WTC11 (cell line): ENCODE measurements around the gene CPNE5. TPM values are rescaled to one million over a fixed set of nuclear protein-coding genes. Genes with fewer than 3 reads are reported as not detected.

ENCODE experiments used
- ATAC-seq: fragments of 200-7000 bp; cut with Tn5 transposase; 2 replicates; pipeline ENCODE4 v1.10.0; 2021; ENCODE audit warnings: mild to moderate bottlenecking, moderate library complexity
- CTCF ChIA-PET: fragments of 300-600 bp; sonication (Branson Sonifier 250); formaldehyde crosslinking; loops from one replicate; lab custom pipeline; 2021; ENCODE audit warnings: antibody characterized with exemption; lab: Charles Lee
- POLR2A ChIA-PET: fragments of 350-600 bp; sonication (Branson Sonifier 250); formaldehyde crosslinking; loops from one replicate; lab custom pipeline; 2021; ENCODE audit warnings: antibody characterized with exemption; lab: Charles Lee
- DNase-seq: peaks from one replicate; pipeline ENCODE4 v3.0.0; 2021; ENCODE audit warnings: low spot score
- H3K27ac Mint-ChIP-seq: 2 replicates; pipeline ENCODE4 v1.8.0; 2021; ENCODE audit warnings: mixed read lengths
- H3K27me3 Mint-ChIP-seq: 2 replicates; pipeline ENCODE4 v1.8.0; 2021; ENCODE audit warnings: low read depth, mild to moderate bottlenecking, moderate library complexity, mixed read lengths
- H3K36me3 Mint-ChIP-seq: 2 replicates; pipeline ENCODE4 v1.8.0; 2021; ENCODE audit warnings: mixed read lengths
- H3K4me1 Mint-ChIP-seq: 2 replicates; pipeline ENCODE4 v1.8.0; 2022; ENCODE audit warnings: mixed read lengths
- H3K4me3 Mint-ChIP-seq: 2 replicates; pipeline ENCODE4 v1.8.0; 2021; ENCODE audit warnings: mild to moderate bottlenecking, moderate library complexity, mixed read lengths
- H3K9me3 Mint-ChIP-seq: 2 replicates; pipeline ENCODE4 v1.8.0; 2021; ENCODE audit warnings: mixed read lengths
- AR ChIP-seq: fragments of 250-450 bp; sonication (Bioruptor Pico); IDR thresholded peaks from 2 replicates; pipeline ENCODE4 v1.9.0; 2021; ENCODE audit warnings: mild to moderate bottlenecking
- ATF6 ChIP-seq: sonication (generic); formaldehyde crosslinking; IDR thresholded peaks from 2 replicates; pipeline ENCODE4 v1.8.1; 2023; ENCODE audit warnings: mild to moderate bottlenecking, missing genetic modification reagents
- ELF4 ChIP-seq: sonication (generic); formaldehyde crosslinking; IDR thresholded peaks from 2 replicates; pipeline ENCODE4 v1.8.1; 2022; ENCODE audit warnings: low read depth, mild to moderate bottlenecking, moderate library complexity, missing genetic modification reagents
- GABPB1 ChIP-seq: sonication (generic); formaldehyde crosslinking; IDR thresholded peaks from 2 replicates; pipeline ENCODE4 v1.8.1; 2023; ENCODE audit warnings: mild to moderate bottlenecking, missing genetic modification reagents
- JAZF1 ChIP-seq: fragments of 250-450 bp; sonication (Bioruptor Pico); IDR thresholded peaks from 2 replicates; pipeline ENCODE4 v1.9.0; 2021; ENCODE audit warnings: moderate library complexity, mild to moderate bottlenecking, inconsistent platforms
- JUN ChIP-seq: sonication (generic); formaldehyde crosslinking; IDR thresholded peaks from 2 replicates; pipeline ENCODE4 v1.8.0; 2023; ENCODE audit warnings: mild to moderate bottlenecking, missing genetic modification reagents
- KAT7 ChIP-seq: sonication (generic); formaldehyde crosslinking; IDR thresholded peaks from 2 replicates; pipeline ENCODE4 v1.8.1; 2023; ENCODE audit warnings: missing genetic modification reagents, mild to moderate bottlenecking, borderline replicate concordance
- SOX15 ChIP-seq: fragments of 250-450 bp; sonication (Bioruptor Pico); IDR thresholded peaks from 2 replicates; pipeline ENCODE4 v1.9.0; 2021; ENCODE audit warnings: mild to moderate bottlenecking
- ZNF219 ChIP-seq: sonication (generic); formaldehyde crosslinking; IDR thresholded peaks from 2 replicates; pipeline ENCODE4 v1.8.0; 2023; ENCODE audit warnings: missing genetic modification reagents, mild to moderate bottlenecking, borderline replicate concordance
- ZNF671 ChIP-seq: fragments of 250-450 bp; sonication (Bioruptor Pico); IDR thresholded peaks from 2 replicates; pipeline ENCODE4 v1.8.0; 2021; ENCODE audit warnings: mild to moderate bottlenecking
- total RNA-seq: library from RNA; stranded (reverse); gene quantifications from 3 replicates; pipeline ENCODE4 v1.2.3, GENCODE V29; 2021
- TF ChIP-seq, protein P1 (sequence below): sonication (generic); formaldehyde crosslinking; IDR thresholded peaks from 2 replicates; pipeline ENCODE4 v1.8.0; 2022; ENCODE audit warnings: missing genetic modification reagents
- TF ChIP-seq, protein P2 (sequence below): sonication (generic); formaldehyde crosslinking; IDR thresholded peaks from 2 replicates; pipeline ENCODE4 v1.8.1; 2023; ENCODE audit warnings: mild to moderate bottlenecking, missing genetic modification reagents
- TF ChIP-seq, protein P3 (sequence below): fragments of 250-450 bp; sonication (Bioruptor Pico); IDR thresholded peaks from 2 replicates; pipeline ENCODE4 v1.8.0; 2021; ENCODE audit warnings: mild to moderate bottlenecking

CPNE5 gene
- total RNA-seq, 1 experiment from 2014 or later = 0.44 TPM

GRCh38 chr6:36840432-36841403 is 1.5 kb upstream of the CPNE5 start (continued):
- TF ChIP-seq, protein P1, sequence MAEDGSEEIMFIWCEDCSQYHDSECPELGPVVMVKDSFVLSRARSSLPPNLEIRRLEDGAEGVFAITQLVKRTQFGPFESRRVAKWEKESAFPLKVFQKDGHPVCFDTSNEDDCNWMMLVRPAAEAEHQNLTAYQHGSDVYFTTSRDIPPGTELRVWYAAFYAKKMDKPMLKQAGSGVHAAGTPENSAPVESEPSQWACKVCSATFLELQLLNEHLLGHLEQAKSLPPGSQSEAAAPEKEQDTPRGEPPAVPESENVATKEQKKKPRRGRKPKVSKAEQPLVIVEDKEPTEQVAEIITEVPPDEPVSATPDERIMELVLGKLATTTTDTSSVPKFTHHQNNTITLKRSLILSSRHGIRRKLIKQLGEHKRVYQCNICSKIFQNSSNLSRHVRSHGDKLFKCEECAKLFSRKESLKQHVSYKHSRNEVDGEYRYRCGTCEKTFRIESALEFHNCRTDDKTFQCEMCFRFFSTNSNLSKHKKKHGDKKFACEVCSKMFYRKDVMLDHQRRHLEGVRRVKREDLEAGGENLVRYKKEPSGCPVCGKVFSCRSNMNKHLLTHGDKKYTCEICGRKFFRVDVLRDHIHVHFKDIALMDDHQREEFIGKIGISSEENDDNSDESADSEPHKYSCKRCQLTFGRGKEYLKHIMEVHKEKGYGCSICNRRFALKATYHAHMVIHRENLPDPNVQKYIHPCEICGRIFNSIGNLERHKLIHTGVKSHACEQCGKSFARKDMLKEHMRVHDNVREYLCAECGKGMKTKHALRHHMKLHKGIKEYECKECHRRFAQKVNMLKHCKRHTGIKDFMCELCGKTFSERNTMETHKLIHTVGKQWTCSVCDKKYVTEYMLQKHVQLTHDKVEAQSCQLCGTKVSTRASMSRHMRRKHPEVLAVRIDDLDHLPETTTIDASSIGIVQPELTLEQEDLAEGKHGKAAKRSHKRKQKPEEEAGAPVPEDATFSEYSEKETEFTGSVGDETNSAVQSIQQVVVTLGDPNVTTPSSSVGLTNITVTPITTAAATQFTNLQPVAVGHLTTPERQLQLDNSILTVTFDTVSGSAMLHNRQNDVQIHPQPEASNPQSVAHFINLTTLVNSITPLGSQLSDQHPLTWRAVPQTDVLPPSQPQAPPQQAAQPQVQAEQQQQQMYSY = peak; percentile 91

- TF ChIP-seq KAT7 = no peak
- TF ChIP-seq, protein P2, sequence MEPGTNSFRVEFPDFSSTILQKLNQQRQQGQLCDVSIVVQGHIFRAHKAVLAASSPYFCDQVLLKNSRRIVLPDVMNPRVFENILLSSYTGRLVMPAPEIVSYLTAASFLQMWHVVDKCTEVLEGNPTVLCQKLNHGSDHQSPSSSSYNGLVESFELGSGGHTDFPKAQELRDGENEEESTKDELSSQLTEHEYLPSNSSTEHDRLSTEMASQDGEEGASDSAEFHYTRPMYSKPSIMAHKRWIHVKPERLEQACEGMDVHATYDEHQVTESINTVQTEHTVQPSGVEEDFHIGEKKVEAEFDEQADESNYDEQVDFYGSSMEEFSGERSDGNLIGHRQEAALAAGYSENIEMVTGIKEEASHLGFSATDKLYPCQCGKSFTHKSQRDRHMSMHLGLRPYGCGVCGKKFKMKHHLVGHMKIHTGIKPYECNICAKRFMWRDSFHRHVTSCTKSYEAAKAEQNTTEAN (CRISPR knock-in tag) = 0 out of 2 replicates have a peak, but pooled peaks have one; percentile 47
- CTCF ChIA-PET = interaction anchor here (1.2 to 1.5 kb wide), 2 partner anchors 9 to 80 kb away, joined by 5 to 8 read pairs; no protein-coding TSS in a partner anchor
- H3K9me3 Mint-ChIP-seq = no peaks in the 10 kb centered on the region
- no peak overlapping the region for H3K27ac Mint-ChIP-seq
- DNase-seq (peak; percentile 52), ATAC-seq (peak; percentile 17)
- peak overlapping the region; percentile 79 for H3K4me3 Mint-ChIP-seq
- H3K27me3 Mint-ChIP-seq = peaks cover 69% of the 10 kb centered on the region
- no peaks in the 10 kb centered on the region for H3K36me3 Mint-ChIP-seq
- POLR2A ChIA-PET = no interaction called here
- peaks cover 16% of the 10 kb centered on the region for H3K4me1 Mint-ChIP-seq
Measured at GRCh38 chr6:36839749-36840431, 646 bp upstream of the CPNE5 start.

GRCh38 chr6:36837686-36838085 is 1.6 kb downstream of the CPNE5 start:
- Mint-ChIP-seq H3K4me3 (no peak overlapping the region), H3K36me3 (no peaks in the 10 kb centered on the region), H3K4me1 (peaks cover 17% of the 10 kb centered on the region), H3K27me3 (peaks cover 66% of the 10 kb centered on the region), H3K27ac (no peak overlapping the region), H3K9me3 (peaks cover 9% of the 10 kb centered on the region)
- ChIA-PET POLR2A (interaction anchor here (0.6 kb wide), 1 partner anchor 455 kb away, joined by 3 read pairs; no protein-coding TSS in a partner anchor), CTCF (interaction anchor here (0.8 to 1.4 kb wide), 2 partner anchors 36 to 72 kb away, joined by 3 to 4 read pairs; no protein-coding TSS in a partner anchor)
- no peak for DNase-seq
- no peak for TF ChIP-seq ZNF671 (CRISPR knock-in tag)
- no peak for TF ChIP-seq GABPB1 (CRISPR knock-in tag)
- no peak for TF ChIP-seq SOX15 (CRISPR knock-in tag)
- no peak for TF ChIP-seq AR (CRISPR knock-in tag)
- TF ChIP-seq, protein P3, sequence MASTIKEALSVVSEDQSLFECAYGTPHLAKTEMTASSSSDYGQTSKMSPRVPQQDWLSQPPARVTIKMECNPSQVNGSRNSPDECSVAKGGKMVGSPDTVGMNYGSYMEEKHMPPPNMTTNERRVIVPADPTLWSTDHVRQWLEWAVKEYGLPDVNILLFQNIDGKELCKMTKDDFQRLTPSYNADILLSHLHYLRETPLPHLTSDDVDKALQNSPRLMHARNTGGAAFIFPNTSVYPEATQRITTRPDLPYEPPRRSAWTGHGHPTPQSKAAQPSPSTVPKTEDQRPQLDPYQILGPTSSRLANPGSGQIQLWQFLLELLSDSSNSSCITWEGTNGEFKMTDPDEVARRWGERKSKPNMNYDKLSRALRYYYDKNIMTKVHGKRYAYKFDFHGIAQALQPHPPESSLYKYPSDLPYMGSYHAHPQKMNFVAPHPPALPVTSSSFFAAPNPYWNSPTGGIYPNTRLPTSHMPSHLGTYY (CRISPR knock-in tag) = no peak
- no peak for TF ChIP-seq JAZF1 (CRISPR knock-in tag)
- no peak for TF ChIP-seq JUN
- TF ChIP-seq ZNF219 (CRISPR knock-in tag) = no peak
- no peak for TF ChIP-seq ELF4
- no peak for TF ChIP-seq ATF6 (CRISPR knock-in tag)
- no peak for ATAC-seq
